Measurements from ENCODE around the gene ERCC6. TPM values are rescaled to one million over a fixed set of nuclear protein-coding genes. Genes with fewer than 3 reads are reported as not detected.

ERCC6 gene
- total RNA-seq, 1 donor from 2014 or later: 184 TPM

- Mint-ChIP-seq H3K4me1 (ENCODE audit: unreplicated experiment) (peaks cover 60% of the 10 kb centered on the region), H3K4me3 (ENCODE audit: unreplicated experiment) (no peak overlapping the region), H3K27me3 (ENCODE audit: unreplicated experiment) (no peaks in the 10 kb centered on the region), H3K36me3 (ENCODE audit: unreplicated experiment) (peaks cover 10% of the 10 kb centered on the region), H3K9me3 (ENCODE audit: unreplicated experiment) (peaks cover 20% of the 10 kb centered on the region), H3K27ac (ENCODE audit: unreplicated experiment) (peak overlapping the region; percentile 46)
- no peak for DNase-seq (ENCODE audit: extremely low spot score, unreplicated experiment)
- TF ChIP-seq, protein P1, sequence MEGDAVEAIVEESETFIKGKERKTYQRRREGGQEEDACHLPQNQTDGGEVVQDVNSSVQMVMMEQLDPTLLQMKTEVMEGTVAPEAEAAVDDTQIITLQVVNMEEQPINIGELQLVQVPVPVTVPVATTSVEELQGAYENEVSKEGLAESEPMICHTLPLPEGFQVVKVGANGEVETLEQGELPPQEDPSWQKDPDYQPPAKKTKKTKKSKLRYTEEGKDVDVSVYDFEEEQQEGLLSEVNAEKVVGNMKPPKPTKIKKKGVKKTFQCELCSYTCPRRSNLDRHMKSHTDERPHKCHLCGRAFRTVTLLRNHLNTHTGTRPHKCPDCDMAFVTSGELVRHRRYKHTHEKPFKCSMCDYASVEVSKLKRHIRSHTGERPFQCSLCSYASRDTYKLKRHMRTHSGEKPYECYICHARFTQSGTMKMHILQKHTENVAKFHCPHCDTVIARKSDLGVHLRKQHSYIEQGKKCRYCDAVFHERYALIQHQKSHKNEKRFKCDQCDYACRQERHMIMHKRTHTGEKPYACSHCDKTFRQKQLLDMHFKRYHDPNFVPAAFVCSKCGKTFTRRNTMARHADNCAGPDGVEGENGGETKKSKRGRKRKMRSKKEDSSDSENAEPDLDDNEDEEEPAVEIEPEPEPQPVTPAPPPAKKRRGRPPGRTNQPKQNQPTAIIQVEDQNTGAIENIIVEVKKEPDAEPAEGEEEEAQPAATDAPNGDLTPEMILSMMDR (IDR thresholded peaks at IDR 0.05): no peak
Observed at GRCh38 chr10:49559476-49559875, 20.6 kb upstream of the ERCC6 start.

DNA sequence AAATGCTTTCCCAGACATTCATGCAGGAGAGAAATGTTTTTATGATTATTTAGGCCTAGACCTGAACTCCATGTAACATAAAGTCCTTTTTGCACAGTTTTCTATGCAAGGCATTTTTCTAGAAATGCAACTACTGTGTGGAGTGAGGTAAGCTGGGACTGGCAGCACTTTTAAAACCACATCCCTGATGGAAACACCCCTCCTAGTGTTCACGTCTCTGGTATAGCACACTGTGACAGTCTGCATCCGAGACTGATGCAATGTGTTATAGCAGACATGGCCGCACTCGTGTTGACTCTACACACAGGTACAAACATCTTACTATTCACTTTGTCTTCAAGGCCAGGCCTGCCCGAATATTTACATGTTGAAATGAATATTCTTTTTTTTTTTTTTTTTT lies 19.3 kb upstream of the ERCC6 start:
- TF ChIP-seq, protein P1 (IDR thresholded peaks at IDR 0.05): peak; percentile 19
- Mint-ChIP-seq H3K4me3 (ENCODE audit: unreplicated experiment) (no peak overlapping the region), H3K27me3 (ENCODE audit: unreplicated experiment) (no peaks in the 10 kb centered on the region), H3K4me1 (ENCODE audit: unreplicated experiment) (peaks cover 60% of the 10 kb centered on the region), H3K9me3 (ENCODE audit: unreplicated experiment) (peaks cover 23% of the 10 kb centered on the region), H3K36me3 (ENCODE audit: unreplicated experiment) (peaks cover 10% of the 10 kb centered on the region), H3K27ac (ENCODE audit: unreplicated experiment) (peak overlapping the region; percentile 27)
- no peak for DNase-seq (ENCODE audit: extremely low spot score, unreplicated experiment)

DNA sequence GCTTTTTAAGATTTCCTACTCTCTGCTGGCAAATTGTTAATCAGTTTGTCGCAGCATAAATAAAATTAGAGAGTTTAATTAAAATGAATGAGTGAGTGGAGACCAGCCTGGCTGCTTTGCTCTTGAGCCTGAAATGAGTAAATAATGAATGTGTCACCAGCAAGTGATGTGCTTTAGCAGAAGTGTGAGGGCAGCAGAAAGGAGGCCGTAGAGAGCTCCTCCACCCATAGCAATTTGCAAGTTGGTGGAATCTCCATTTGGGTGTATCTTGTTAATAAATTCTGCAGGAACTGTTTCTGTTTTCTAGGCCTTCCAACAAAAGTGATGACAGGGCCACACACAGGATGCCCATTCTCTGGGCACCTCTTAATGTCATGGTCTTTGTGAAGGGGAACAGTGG lies 18.8 kb upstream of the ERCC6 start:
- Mint-ChIP-seq H3K4me3 (ENCODE audit: unreplicated experiment) (no peak overlapping the region), H3K9me3 (ENCODE audit: unreplicated experiment) (peaks cover 27% of the 10 kb centered on the region), H3K4me1 (ENCODE audit: unreplicated experiment) (peaks cover 60% of the 10 kb centered on the region), H3K27me3 (ENCODE audit: unreplicated experiment) (no peaks in the 10 kb centered on the region), H3K27ac (ENCODE audit: unreplicated experiment) (no peak overlapping the region), H3K36me3 (ENCODE audit: unreplicated experiment) (peaks cover 10% of the 10 kb centered on the region)
- DNase-seq (ENCODE audit: extremely low spot score, unreplicated experiment): no peak
- TF ChIP-seq, protein P1 (IDR thresholded peaks at IDR 0.05): no peak

- Mint-ChIP-seq H3K9me3 (ENCODE audit: unreplicated experiment) (peaks cover 27% of the 10 kb centered on the region), H3K4me3 (ENCODE audit: unreplicated experiment) (no peak overlapping the region), H3K27ac (ENCODE audit: unreplicated experiment) (peak overlapping the region; percentile 8), H3K4me1 (ENCODE audit: unreplicated experiment) (peaks cover 64% of the 10 kb centered on the region), H3K36me3 (ENCODE audit: unreplicated experiment) (peaks cover 10% of the 10 kb centered on the region), H3K27me3 (ENCODE audit: unreplicated experiment) (no peaks in the 10 kb centered on the region)
- DNase-seq (ENCODE audit: extremely low spot score, unreplicated experiment): no peak
- TF ChIP-seq, protein P1 (IDR thresholded peaks at IDR 0.05): no peak
Observed at GRCh38 chr10:49556723-49557122, 17.8 kb upstream of the ERCC6 start.

GRCh38 chr10:49552277-49552676 lies 13.4 kb upstream of the ERCC6 start:
- peaks cover 66% of the 10 kb centered on the region for H3K4me1 Mint-ChIP-seq (ENCODE audit: unreplicated experiment)
- peak overlapping the region; percentile 86 for H3K27ac Mint-ChIP-seq (ENCODE audit: unreplicated experiment)

More at GRCh38 chr10:49552277-49552676, 13.4 kb upstream of the ERCC6 start:
- DNase-seq (ENCODE audit: extremely low spot score, unreplicated experiment): no peak
- Mint-ChIP-seq H3K27me3 (ENCODE audit: unreplicated experiment) (no peaks in the 10 kb centered on the region), H3K4me3 (ENCODE audit: unreplicated experiment) (peak overlapping the region; percentile 50), H3K36me3 (ENCODE audit: unreplicated experiment) (peaks cover 10% of the 10 kb centered on the region), H3K9me3 (ENCODE audit: unreplicated experiment) (peaks cover 20% of the 10 kb centered on the region)
- TF ChIP-seq, protein P1 (IDR thresholded peaks at IDR 0.05): no peak
